ENCODE data around the gene DLGAP1. TPM values are rescaled to one million over a fixed set of nuclear protein-coding genes. Genes with fewer than 3 reads are reported as not detected.
A peak's percentile ranks its signal among the peaks of the same experiment; 100 is the strongest.

The DLGAP1 gene
- total RNA-seq, 6 experiments from 2014 or later, result 0.19 to 1.3 (median 0.62) TPM

DNA sequence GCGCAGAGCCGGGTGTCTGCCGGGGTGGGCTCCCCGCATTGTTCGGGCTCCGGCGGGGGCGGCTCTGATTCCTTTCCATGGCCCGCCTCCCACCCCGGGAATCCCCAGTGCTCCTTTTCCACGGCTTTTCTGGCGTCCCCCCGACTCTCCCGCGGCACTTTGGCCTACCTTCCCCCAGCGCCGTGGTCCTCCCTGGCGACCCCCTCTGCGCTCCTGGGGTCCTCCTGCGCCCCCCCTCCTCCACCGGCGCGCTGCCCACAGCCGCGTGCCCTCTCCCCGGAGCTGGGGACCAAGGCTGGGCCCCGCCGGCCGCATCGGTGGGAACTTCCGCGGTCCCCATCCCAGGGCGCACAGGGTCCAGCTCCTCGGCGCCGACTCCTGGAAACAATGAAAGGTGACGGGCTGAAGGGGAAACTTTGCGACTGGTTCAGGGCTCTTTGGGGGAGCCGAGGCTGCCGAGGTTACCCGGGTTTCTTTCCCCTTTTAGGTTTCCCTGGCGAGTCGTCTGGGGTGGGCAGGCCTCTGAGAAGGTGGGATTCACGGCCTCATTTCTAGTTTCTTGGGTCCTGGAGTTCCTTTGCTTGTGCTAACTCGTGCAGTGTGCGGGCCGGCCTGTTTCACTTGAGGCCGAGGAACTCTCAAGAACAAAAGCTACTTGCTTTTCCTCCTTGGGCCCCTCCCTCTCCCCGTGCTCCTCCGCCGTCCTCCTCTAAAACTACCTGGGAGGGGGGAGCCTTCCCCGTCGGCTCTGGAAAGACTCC lies 1002.9 kb downstream of the DLGAP1 start:
- Mint-ChIP-seq H3K4me1 (ENCODE audit: low read depth) (peaks cover 46% of the 10 kb centered on the region), H3K36me3 (ENCODE audit: low read depth) (peaks cover 25% of the 10 kb centered on the region), H3K4me3 (peak overlapping the region; percentile 94), H3K9me3 (no peaks in the 10 kb centered on the region), H3K27me3 (ENCODE audit: insufficient read depth) (peaks cover 31% of the 10 kb centered on the region), H3K27ac (peak overlapping the region; percentile 99)
- TF ChIP-seq, protein P1, sequence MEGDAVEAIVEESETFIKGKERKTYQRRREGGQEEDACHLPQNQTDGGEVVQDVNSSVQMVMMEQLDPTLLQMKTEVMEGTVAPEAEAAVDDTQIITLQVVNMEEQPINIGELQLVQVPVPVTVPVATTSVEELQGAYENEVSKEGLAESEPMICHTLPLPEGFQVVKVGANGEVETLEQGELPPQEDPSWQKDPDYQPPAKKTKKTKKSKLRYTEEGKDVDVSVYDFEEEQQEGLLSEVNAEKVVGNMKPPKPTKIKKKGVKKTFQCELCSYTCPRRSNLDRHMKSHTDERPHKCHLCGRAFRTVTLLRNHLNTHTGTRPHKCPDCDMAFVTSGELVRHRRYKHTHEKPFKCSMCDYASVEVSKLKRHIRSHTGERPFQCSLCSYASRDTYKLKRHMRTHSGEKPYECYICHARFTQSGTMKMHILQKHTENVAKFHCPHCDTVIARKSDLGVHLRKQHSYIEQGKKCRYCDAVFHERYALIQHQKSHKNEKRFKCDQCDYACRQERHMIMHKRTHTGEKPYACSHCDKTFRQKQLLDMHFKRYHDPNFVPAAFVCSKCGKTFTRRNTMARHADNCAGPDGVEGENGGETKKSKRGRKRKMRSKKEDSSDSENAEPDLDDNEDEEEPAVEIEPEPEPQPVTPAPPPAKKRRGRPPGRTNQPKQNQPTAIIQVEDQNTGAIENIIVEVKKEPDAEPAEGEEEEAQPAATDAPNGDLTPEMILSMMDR (IDR thresholded peaks at IDR 0.05), result no peak
- peak; percentile 29 for DNase-seq

DNA sequence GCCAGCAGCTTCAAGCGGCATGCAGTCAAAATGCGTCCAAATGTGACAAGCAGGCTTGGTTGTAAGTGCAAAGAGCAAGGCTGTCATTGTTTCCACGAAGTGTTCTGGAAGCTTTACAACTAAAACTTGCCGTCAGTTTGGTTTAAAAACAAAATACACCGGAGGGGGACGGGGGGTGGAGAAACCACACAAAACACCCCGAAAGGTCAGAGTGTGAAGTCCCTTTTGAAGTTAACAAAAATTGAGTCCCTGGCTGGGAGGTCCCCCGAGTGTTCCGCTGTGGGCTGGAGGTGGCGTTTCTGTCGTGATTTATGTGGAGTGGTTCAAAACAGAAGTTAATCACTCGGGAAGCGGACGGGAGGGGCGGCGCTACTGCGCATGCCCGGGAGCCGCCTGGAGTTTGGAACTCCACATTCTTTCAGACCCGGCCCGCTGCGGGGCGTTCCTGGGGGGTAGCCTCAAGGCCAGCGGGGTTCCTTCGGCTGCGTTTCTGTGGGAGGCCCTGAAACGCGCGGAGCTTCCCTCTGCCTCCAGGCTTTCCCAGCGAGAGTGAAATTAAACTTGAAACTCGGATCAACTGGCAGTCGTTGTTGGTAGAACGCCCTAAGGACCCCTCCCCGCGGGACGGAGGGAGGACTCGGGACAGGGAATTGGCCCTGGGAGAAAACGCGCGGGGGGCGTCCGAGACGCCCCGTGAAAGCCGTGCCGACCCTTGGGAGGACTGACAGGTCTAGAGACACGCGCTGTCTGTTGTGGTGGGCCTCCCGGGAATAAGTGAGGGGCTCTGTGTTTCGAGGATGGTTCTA lies 1003.7 kb downstream of the DLGAP1 start:
- H3K27ac Mint-ChIP-seq, result peak overlapping the region; percentile 99
- H3K9me3 Mint-ChIP-seq, result no peaks in the 10 kb centered on the region
- peaks cover 30% of the 10 kb centered on the region for H3K27me3 Mint-ChIP-seq (ENCODE audit: insufficient read depth)
- peak; percentile 87 for DNase-seq
- peaks cover 46% of the 10 kb centered on the region for H3K4me1 Mint-ChIP-seq (ENCODE audit: low read depth)
- H3K36me3 Mint-ChIP-seq (ENCODE audit: low read depth), result peaks cover 17% of the 10 kb centered on the region
- TF ChIP-seq, protein P1 (IDR thresholded peaks at IDR 0.05), result 0 out of 2 replicates have a peak, but pooled peaks have one; percentile 10
- H3K4me3 Mint-ChIP-seq, result peak overlapping the region; percentile 94

DNA sequence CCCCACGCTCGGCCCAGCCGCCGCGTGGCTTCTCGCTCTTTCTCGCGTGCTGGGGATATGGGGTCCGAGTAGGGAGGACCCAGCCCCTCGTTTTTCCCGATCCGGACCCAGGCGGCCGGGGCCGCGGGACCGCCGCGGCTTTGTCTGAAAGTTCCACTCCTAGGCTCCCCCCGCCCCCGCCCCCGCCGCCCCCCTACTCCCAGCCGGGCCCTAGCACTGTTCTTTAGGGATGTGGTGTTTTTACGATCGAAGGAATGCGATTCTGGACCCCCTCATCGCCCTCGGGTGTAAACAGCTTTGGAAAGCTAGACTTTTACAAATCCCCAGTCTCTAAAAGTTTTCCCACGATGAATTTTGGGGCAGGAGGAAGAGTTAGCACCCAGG lies 1004.3 kb downstream of the DLGAP1 start:
- no peak for DNase-seq
- peak overlapping the region; percentile 94 for H3K4me3 Mint-ChIP-seq
- peak overlapping the region; percentile 99 for H3K27ac Mint-ChIP-seq
- TF ChIP-seq, protein P1 (IDR thresholded peaks at IDR 0.05), result no peak
- peaks cover 28% of the 10 kb centered on the region for H3K27me3 Mint-ChIP-seq (ENCODE audit: insufficient read depth)
- H3K36me3 Mint-ChIP-seq (ENCODE audit: low read depth), result peaks cover 14% of the 10 kb centered on the region; the same call in 1 of the 2 replicates
- H3K9me3 Mint-ChIP-seq, result no peaks in the 10 kb centered on the region
- peaks cover 46% of the 10 kb centered on the region for H3K4me1 Mint-ChIP-seq (ENCODE audit: low read depth)

DNA sequence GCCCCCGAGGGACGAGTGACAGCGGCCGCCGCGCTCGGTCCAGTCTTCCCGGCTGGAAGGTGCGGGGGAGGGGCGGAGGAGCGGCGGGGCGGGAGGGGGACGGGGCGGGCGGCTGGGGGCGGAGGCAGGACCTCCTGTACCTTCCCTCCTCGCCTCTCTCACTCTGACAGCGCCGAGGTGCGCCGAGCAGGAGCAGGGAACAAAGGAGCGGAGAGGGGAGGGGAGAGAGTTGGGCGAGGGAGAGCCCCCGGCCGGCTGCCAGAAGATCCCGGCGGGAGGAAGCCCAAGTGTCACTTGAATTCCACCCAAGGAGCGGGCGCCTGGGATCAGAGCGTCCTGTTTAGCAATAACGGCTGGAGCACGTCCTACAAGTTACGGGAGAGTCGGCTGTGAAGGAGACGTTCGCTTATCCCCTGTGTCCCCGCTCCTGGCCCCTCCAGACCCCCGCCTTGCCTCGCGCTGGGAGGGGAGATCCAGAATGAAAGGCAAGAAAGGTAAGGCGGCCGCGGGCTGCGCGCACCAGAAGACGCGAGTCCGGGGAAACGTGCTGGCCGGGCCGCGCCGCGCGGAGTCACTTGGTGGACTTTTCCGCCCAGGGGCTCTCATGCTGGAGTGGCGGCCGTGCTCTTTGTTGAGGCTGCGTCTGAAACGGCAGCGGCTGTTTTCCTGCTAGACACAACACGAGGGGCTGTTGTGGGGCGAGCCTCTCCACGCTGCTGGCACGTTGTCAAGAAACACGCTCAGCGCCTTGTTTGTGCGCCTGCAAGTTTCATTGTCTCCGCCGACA lies 1004.9 kb downstream of the DLGAP1 start, which contains the start of gene TGIF1:
Gene TGIF1, plus strand, starts transcription at position 161 of the 787 bp plus-strand sequence. Its CDS starts 318 bp downstream, at position 479.
- peak within 1 kb of the TSS; percentile 99 for H3K27ac Mint-ChIP-seq
- peaks cover 14% of the 10 kb centered on the region; the same call in 1 of the 2 replicates for H3K36me3 Mint-ChIP-seq (ENCODE audit: low read depth)
- peak within 1 kb of the TSS; percentile 94 for H3K4me3 Mint-ChIP-seq
- H3K27me3 Mint-ChIP-seq (ENCODE audit: insufficient read depth), result peaks cover 28% of the 10 kb centered on the region
- TF ChIP-seq, protein P1 (IDR thresholded peaks at IDR 0.05), result no peak
- H3K4me1 Mint-ChIP-seq (ENCODE audit: low read depth), result peaks cover 43% of the 10 kb centered on the region
- no peaks in the 10 kb centered on the region for H3K9me3 Mint-ChIP-seq
- DNase-seq, result peak; percentile 73

DNA sequence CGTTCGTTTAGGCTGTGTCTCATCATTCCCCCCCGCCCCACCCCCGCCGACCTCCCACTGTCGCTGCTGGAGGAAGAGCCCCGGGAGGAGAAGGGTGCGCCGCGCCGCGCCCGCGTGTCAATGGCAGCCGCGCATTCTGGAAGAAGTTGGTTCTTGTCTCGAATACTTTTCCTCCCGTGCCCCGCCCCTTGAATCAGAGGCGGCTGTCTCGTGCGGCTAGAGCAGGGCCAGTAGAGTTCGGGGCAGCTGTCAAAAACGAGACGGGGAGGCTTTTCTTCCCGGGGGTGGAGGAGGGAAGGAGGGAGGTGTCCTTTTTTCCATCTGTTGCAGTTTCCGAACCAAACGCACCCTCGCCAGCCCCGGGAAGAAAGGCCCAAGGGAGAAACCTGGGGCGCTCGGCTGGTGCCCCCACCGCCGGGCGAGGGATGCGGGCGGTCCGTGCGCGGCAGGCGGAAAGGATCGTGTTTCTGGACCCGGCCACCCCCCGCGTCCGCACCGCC lies 1005.5 kb downstream of the DLGAP1 start:
- peak overlapping the region; percentile 94 for H3K4me3 Mint-ChIP-seq
- H3K27me3 Mint-ChIP-seq (ENCODE audit: insufficient read depth), result peaks cover 28% of the 10 kb centered on the region
- no peaks in the 10 kb centered on the region for H3K9me3 Mint-ChIP-seq
- TF ChIP-seq, protein P1 (IDR thresholded peaks at IDR 0.05), result no peak
- no peak for DNase-seq
- peaks cover 14% of the 10 kb centered on the region; the same call in 1 of the 2 replicates for H3K36me3 Mint-ChIP-seq (ENCODE audit: low read depth)
- peaks cover 36% of the 10 kb centered on the region for H3K4me1 Mint-ChIP-seq (ENCODE audit: low read depth)
- peak overlapping the region; percentile 99 for H3K27ac Mint-ChIP-seq

All from HFFc6 (cell line).